HG03095 (cell line): Measurements from ENCODE around the gene OVOL3.

Source experiments
- ATAC-seq: cut with Tn5 transposase; IDR thresholded peaks from one replicate; pipeline ENCODE4 v1.9.1; 2021; ENCODE audit warnings: moderate library complexity; ENCODE audit not compliant: unreplicated experiment

Gene OVOL3

DNA sequence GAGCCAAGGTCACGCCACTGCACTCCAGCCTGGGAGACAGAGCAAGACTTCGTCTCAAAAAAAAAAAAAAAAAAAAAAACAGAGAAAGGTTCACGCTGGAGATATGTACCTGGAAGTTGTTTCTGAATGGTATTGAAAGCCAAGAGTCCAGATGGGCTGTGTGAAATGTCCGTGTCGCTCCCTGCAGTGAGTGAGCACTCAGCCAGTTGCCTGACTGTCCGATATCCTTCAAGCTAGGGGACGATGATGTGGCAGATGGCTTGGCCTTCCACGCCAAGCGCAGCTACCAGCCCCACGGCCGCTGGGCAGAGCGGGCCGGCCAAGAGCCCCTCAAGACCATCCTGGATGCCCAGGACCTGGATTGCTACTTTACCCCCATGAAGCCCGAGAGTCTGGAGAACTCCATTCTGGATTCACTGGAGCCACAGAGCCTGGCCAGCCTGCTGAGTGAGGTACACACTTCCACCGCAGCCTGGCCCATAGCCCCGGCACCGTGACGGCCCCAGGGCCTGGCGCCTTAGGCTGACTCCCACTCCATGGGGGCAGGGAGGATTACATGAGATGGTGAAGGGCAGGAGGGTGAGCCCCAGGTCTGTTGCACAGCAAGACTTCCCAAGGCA lies 11.7 kb upstream of the OVOL3 start:
- no peak for ATAC-seq

DNA sequence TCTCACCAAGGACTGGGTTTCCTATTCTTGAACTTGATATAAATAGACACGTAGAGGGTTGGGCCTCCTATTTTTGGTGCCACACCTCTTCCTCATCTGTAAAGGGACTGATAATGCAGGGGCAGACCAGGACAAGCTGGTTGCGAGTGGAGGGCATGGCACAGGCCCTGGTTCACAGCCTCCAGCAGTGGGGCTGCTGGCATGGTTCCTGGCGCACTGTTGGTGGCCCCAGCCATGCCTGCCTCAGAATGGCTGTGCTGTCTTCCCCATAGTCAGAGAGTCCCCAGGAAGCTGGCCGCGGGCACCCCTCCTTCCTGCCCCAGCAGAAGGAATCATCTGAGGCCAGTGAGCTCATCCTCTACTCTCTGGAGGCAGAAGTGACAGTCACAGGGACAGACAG lies 10.5 kb upstream of the OVOL3 start:
- no peak for ATAC-seq

DNA sequence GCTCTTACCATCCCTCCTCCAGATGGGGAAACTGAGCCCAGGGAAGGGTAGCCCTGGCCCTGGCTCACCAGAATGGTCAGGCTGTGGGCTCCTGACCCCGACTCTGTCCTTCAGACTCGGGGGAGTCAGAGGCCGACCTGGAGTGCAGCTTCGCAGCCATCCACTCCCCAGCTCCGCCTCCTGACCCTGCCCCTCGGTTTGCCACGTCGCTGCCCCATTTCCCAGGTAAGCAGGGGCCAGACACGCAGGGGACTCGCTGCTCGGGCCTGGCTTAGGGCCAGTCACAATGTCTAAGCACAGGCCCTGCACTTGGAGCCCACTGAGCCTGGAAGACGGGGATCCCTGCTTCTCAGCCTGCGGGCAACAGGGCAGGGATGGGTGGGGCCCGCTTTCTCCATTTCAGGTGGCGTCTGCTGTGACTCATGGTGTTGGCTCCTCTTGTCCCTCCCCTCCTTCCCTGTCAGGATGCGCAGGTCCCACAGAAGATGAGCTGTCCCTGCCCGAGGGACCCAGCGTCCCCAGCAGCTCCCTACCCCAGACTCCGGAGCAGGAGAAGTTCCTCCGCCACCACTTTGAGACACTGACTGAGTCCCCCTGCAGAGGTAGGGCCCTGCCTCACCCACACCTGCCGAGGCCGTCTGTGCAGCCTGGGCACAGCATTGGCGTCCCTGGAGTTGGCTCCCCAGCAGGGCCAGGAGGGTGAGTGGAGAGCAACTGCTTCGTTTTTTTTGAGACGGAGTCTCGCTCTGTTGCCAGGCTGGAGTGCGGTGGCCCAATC lies 9.2 kb upstream of the OVOL3 start:
- ATAC-seq = no peak

DNA sequence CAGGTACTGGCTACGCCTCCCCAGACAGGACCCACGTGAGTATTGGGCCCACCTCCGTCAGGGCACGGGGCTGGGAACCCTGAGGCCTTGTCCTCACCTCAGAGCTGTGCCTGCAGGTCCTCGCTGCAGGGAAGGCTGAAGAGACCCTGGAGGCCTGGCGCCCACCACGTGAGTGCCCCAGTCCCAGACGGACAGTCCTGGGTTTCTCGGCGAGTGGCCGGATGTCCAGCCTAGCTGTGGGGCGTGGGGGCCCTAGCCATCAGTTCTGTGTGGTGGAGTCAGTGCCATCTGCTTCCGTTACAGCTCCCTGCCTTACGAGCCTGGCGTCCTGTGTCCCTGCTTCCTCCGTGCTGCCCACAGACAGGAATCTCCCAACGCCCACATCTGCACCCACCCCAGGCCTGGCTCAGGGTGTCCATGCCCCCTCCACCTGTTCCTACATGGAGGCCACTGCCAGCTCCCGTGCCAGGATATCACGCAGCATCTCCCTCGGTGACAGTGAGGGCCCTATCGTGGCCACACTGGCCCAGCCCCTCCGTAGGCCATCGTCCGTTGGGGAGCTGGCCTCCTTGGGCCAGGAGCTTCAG lies 7.8 kb upstream of the OVOL3 start:
- ATAC-seq = no peak

DNA sequence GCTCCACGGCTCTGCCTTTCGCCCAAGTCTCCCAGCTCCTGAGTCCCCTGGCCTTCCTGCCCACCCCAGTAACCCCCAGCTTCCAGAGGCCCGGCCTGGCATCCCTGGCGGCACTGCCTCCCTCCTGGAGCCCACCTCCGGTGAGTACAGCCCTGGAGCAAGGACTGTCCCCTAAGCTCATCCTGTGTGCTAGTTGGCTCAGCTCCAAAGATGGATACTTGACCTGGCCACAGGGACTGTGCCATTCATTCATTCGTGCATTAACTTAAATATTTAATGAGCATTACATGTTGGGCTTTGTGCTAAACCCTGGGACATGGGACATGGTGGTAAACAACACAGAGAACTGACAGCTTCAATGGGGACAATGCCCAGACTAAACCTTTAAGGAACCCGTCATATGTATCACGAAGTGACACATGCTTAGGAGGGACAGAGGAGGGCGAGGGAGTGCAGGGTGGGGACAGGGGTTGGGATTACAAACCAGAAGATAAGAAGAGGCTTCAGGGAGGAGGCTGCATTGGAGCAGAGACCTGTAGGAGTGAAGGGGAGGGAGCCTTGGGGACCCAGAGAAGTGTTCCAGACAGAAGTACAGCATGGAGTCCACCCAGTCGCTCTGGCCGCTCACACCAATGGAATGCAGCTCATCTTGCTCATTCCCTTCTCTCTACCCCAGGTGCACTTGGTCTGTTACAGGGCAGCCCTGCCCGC lies 6.9 kb upstream of the OVOL3 start:
- ATAC-seq = no peak

DNA sequence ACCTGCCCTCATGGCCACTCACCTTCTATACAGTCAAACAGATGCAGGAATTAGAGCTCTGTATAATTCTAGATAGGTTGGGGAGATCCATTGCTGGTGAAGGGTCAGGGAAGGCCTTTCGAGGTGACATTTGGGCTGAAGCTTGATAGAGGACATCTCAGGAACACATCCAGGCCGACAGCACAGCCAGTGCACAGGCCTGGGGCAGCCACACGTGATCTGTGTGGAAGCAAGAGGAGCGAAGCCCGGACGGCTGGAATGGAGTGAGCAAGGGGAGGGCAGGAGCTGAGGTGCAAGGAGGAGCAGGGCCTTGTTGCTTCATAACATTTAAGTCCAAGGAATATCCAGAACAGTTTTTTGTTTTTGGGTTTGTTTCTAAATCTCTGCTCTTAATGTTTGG lies 4.5 kb upstream of the OVOL3 start:
- ATAC-seq = no peak

DNA sequence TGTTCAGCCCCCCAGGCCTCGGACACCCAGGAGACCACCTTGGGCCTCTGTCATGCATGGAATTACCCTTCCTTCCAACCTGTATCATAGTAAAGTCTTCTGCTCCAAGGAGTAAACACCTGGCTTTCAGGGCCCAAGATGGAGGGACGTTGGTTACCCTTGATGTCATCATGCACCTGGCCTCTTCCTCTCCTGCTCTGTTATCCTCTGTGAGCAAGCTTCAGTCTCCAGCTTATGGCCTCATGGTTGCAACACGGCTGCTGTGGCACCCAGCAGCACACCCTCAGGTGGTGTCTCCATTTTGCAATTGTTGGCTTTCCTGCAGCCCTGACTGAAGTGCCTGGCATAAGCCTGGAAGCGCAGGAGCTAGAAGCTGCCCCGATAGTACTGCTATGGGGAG lies 4.0 kb upstream of the OVOL3 start:
- ATAC-seq = no peak

DNA sequence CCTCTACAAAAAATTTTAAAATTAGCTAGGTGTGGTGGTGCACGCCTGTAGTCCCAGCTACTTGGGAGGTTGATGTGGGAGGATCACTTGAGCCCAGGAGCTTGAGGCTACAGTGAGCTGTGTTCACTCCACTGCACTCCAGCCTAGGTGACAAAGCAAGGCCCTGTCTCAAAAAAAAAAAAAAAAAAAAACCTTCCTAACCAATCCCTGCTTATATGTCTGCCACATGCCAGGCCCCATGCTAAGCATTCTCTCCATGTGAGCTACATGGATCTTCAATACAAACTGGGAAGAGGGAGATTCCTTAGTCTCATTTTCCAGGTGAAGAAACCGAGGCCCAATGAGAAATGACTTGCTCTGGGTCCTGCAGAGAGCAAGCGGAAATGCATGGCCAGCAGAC lies 2.3 kb upstream of the OVOL3 start:
- ATAC-seq = no peak

DNA sequence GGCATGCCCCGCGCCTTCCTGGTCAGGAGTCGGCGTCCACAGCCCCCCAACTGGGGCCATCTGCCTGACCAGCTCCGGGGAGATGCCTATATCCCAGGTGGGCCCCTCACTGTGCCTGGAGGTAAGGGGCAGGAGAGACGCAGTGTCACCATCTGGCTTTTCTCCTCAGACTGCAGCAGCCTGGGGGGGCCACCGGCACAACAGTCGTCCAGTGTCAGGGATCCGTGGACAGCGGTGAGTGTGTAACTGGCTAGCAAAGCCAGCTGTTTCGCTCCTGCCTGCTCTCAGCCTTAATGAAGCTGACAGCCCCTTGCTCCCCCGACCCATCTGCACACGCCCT lies 227 bp downstream of the OVOL3 start:
- ATAC-seq = no peak

DNA sequence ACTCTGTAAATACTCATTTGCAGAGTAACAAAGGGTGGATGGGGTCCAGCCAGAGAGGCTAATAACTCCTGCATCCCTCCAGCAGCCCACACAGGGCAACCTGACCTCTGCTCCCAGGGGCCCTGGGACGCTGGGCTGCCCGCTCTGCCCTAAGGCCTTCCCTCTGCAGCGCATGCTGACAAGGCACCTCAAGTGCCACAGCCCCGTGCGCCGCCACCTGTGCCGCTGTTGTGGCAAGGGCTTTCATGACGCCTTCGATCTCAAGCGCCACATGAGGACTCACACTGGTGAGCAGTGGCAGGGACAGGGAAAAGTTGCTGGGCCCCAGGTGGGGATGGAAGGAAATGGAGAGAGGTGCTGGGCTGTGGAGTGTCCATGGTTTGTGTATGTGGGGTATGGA lies 1.7 kb downstream of the OVOL3 start:
- ATAC-seq = no peak

DNA sequence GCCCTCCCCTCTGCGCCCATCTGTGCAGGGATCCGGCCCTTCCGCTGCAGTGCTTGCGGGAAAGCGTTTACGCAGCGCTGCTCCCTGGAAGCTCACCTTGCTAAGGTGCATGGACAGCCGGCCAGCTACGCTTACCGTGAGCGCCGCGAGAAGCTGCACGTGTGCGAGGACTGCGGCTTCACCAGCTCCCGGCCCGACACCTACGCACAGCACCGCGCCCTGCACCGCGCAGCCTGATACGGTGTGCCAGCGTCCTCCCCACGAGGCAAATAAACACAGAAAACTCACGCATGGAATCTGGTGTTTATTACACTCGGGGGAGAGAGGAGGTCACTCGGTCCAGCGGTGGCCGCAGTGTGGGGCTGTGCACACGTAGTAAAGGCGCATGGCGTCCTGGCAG lies 2.5 kb downstream of the OVOL3 start:
- ATAC-seq = no peak

DNA sequence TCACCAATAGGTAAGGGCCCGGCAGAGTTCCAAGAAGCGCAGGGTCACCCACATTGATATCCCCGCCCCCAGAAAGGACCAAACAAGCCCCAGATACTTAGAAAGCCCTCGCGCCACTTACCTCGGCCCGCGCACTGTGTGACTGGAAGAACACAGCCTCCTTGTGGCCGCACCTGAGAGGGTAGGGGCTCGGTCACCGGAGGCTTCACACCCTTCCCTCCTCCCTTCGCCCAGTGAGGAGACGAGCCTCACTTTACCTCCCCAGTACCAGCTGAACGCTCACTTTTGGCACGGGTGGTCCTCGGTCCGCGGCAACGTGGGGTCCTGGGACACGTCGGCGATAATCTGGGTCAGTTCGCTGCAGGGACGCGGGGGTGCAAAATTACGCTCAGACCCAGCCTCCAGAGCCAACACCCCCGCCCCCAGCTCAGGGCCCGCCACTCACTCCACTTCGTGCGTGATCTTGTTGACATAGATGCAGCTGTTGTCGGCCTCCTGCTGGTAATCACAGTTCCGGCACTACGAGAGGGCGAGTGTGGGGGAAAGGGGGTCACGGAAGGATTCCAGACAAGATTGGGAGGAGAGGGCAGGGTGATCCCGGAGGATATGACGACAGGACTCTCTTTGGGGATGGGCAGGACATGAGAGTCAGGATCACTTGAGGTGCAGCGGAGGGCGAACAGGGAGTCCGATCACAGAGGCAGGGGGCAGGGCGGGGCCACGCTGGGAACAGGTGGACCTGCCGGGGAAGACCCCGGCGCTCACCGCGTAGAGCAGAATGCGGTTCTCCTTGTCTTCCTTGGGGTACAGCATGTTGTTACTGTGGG lies 3.2 kb downstream of the OVOL3 start:
- ATAC-seq = no peak

DNA sequence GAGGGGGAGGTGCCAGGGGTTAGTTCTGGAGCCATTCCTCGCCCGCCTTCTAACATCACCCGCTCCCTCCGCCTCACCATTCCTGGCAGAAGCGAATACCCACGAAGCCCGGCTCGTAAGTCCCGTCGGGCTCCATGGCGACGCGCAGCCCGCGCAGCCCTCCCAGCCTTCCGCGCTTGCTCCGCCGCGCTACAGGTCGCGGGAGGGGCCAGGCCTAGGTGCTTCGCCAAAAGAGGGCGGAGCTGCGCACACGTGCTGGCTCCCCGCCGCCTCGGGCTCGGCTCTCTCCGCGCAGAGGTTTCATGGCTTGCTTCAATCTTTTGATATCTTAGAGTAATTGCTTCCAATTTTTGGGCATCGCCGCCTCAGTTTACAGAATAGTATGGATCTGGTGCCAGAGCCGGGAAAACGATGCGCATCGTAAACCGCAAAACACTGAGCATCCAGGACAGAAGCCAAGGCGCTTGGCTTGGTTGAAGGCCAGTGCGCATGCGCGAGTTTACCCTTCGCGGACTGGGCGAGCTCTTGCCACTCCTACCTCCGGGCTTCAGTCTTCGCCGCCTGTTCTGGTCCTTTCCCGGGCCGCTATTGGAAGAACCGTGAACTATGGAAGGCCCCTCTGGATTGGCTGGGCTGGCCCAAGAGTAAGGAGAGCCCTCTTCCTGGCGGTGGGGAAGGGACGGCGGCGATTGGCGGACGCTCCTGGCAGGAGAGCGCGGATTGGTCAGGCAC lies 3.9 kb downstream of the OVOL3 start, which contains the start of gene POLR2I:
Gene POLR2I, minus strand, starts transcription at position 155 of the 732 bp plus-strand sequence. Its CDS starts 19 bp downstream, at position 136.
- peak; percentile 68 for ATAC-seq

DNA sequence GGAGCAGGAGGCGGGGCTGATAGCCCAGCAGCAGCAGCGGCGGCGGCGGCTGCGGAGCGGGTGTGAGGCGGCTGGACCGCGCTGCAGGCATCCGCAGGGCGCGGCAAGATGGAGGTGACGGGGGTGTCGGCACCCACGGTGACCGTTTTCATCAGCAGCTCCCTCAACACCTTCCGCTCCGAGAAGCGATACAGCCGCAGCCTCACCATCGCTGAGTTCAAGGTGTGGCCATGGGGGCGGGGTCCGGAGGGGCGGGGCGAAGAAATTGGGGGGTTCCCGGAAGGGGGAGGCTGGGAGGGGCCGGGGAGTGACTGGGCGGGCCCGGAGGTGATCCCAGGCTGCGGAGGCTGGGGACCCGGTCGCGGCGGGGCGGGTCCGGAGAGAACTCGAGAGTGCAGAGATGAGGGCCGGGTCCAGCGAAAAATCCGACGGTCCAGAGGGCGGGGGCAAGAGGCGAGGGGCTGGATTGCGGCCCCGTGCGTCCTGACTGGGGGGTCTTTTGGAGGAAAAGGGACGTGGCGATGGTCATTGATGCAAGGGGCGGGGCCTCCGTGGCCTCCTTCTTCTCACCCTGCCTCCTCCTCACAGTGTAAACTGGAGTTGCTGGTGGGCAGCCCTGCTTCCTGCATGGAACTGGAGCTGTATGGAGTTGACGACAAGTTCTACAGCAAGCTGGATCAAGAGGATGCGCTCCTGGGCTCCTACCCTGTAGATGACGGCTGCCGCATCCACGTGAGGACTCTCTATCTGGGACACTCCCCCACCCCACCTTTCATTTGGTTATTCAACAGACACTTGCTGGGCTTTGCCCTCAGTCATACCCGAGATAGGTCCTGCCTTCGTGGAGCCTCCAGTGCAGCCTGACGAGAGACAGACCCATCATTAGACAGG lies 4.8 kb downstream of the OVOL3 start, which contains the start of gene TBCB:
Gene TBCB, plus strand, starts transcription at position 16 of the 891 bp plus-strand sequence. Its CDS starts 93 bp downstream, at position 109.
- peak; percentile 25 for ATAC-seq

DNA sequence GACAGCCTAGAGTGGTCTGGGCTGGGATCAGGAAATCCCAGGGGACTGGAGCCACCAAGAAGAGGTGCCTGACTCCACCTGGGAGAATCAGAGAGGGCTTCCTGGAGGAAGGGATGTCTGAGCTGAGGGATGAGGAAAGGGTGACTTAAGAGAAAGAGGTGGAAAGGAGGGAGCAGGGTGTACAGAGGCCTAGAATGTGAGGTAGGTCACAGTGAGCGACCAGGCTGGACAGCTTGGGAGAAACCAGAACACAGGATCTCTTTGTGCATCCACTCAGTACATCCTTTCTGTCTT lies 5.3 kb downstream of the OVOL3 start:
- ATAC-seq = no peak

DNA sequence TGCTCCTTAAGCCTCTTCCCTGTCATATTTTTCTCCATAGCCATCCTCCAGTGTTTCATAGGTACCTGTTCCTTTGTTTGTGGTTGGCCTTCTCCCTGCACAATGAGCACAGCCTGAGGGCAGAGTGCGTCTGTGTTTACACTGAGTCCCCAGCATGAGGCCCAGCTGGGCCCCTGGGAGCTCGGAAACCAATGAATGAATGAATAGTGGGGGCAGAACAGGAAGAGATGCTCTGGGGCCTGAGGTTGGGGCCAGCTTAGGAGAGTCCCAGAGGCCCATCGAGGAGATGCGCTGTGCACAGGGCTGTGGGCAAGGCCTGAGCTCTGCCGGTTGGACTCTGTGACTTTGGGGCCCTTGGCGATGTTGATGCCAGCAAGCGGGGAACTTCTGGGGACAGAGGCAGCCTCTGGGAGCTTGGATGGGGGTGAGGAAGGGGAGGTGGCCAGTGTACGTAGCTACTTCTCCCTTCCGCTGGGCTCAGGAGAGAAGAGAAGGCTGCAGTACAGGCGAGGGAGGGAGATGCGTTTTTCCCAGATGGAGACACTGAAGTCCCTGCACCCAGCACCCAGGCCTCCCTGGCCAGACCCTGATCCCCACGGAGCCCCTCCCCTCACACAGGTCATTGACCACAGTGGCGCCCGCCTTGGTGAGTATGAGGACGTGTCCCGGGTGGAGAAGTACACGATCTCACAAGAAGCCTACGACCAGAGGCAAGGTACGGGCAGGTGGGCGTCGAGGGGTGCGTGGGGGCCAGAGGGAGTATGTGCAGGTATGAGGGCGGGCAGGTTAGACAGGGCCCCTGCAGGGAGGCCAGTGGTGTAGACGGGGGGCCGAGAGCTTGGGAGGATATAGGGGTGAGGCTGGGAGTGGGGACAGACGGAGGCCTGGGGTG lies 9.4 kb downstream of the OVOL3 start:
- no peak for ATAC-seq

DNA sequence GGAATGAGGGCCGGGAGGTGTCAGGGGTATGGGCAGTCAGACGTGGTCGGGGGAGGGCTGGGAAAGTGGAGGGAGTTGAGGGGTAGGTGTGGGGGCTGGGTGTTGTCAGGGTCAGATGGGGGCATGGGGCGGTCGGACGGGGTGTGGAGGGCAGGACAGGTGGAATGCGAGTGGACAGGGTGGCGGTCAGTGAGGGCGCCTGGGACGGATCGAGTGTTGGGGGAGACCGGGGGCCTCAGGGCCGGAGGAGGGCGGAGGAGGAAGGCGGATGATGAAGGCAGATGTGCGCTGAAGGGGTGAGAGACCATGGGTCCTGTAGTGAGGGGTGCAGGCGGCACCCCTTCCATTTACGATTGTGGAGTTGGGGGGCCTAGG lies 10.0 kb downstream of the OVOL3 start:
- ATAC-seq = no peak

DNA sequence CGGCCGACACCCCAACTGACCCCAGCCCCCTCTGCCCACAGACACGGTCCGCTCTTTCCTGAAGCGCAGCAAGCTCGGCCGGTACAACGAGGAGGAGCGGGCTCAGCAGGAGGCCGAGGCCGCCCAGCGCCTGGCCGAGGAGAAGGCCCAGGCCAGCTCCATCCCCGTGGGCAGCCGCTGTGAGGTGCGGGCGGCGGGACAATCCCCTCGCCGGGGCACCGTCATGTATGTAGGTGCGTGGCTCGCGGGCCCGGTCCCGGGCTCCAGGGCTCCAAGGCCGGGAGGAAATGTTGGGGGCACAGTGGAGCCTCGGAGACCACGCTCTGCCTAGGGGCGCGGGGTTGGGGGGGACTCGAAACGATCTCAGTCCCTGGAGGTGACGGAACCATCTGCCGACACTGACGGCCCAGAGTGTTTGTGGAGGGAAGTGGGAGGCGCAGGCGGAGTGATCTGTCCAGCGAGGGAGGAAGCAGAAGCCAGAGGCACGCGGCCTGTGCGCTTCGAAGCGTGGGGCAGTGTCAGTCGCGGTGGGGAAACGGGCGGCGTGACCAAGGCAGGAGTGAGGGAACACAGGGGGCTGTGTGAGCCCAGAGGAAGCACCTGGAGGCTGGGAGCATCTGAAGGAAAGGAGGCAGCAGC lies 10.7 kb downstream of the OVOL3 start:
- ATAC-seq = no peak
